Body of pancreas (tissue), 4 donors: ENCODE measurements around the gene TMTC4. TPM values are rescaled to one million over a fixed set of nuclear protein-coding genes. Genes with fewer than 3 reads are reported as not detected.

Experiments used
- ATAC-seq: fragments of 150-250 bp; one replicate; pipeline ENCODE4 v1.9.1; 2016
- DNase-seq, 4 donors: peaks; one replicate each; pipeline ENCODE4 v3.0.0-alpha.2; 2019
- H3K27ac ChIP-seq, 4 donors: fragments of 200-600 bp; sonication (generic); 1 replicate in 3 of 4; 2 replicates in 1 of 4; pipeline versions ENCODE4 v1.5.1 to v1.6.1; 2016 to 2019; ENCODE audit warnings: mild to moderate bottlenecking in 1 of 4, mixed read lengths in 1 of 4, moderate library complexity in 1 of 4
- H3K27me3 ChIP-seq, 2 donors: fragments of 200-600 bp; sonication (generic); one replicate each; pipeline ENCODE4 v1.6.0; 2016; ENCODE audit warnings: mild to moderate bottlenecking in 1 of 2
- H3K36me3 ChIP-seq, 2 donors: fragments of 200-600 bp; sonication (generic); replicated peaks in 1 of 2; 2 replicates each; pipeline ENCODE4 v1.5.1; 2016; ENCODE audit warnings: low read depth in 2 of 2; ENCODE audit not compliant: insufficient read depth in 1 of 2
- H3K4me1 ChIP-seq: fragments of 200-600 bp; sonication (generic); one replicate; pipeline ENCODE4 v1.6.0; 2016
- H3K4me3 ChIP-seq, 2 donors: fragments of 200-600 bp; sonication (generic); 1 replicate in 1 of 2; 2 replicates in 1 of 2; pipeline ENCODE4 v1.5.1; 2016 to 2019
- H3K9me3 ChIP-seq, 3 donors: fragments of 200-600 bp; sonication (generic); 1 replicate in 2 of 3; 2 replicates in 1 of 3; pipeline ENCODE4 v1.5.1; 2016
- POLR2A ChIP-seq, 3 donors: fragments of 450-650 bp; IDR thresholded peaks; one replicate each; pipeline ENCODE4 v1.6.1; 2016; ENCODE audit warnings: antibody characterized with exemption in 3 of 3, mild to moderate bottlenecking in 2 of 3
- WGBS, 2 donors: methylation state at CpG; one replicate each; pipeline ENCODE4 v1.1.5; 2017; 5-methylcytosine and 5-hydroxymethylcytosine counted together
- intact Hi-C: fragments of 100-400 bp; cut with DNase I; formaldehyde crosslinking; loops from one replicate; pipeline ENCODE4 v1.15.1; 2023
- total RNA-seq, 2 donors: library from RNA; depleted of rRNA; stranded (reverse); fragments of >200 nt; gene quantifications; one replicate each; pipeline ENCODE4 v1.1.0, GENCODE V29; 2016
- TF ChIP-seq, protein P1 (sequence below), 7 experiments: fragments of 450-650 bp in 4 of 7; fragments of 200-600 bp in 3 of 7; sonication (generic) in 3 of 7; IDR thresholded peaks; one replicate each; pipeline ENCODE4 v1.5.1; 2016 to 2019; ENCODE audit warnings: antibody characterized with exemption in 7 of 7

Gene TMTC4
- total RNA-seq, 2 donors from 2014 or later, result 18.5 to 27.5 TPM

DNA sequence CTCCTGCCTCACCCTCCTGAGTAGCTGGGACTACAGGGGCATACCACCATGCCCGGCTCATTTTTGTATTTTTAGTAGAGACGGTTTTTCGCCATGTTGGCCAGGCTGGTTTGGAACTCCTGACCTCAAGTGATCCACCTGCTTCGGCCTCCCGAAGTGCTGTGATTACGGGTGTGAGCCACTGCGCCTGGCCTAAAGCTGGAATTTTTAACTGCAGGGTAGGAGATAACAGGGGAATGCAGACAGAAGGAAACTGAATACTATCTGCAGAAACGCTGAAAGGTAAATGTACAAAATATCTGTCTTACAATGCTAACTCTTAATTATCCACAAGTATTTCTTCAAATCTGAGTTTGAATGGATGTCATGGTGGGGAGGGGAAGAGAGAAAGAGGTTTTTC is 13.8 kb downstream of the TMTC4 start:
- intact Hi-C loops, result no loop called here
- Histone ChIP-seq H3K27ac (no peak overlapping the region), H3K9me3 (no peaks in the 10 kb centered on the region), H3K4me3 (no peak overlapping the region), H3K36me3 (peaks cover 0 to 15% of the 10 kb centered on the region in 2 donors), H3K4me1 (no peaks in the 10 kb centered on the region), H3K27me3 (no peaks in the 10 kb centered on the region)
- 80 to 91% methylated on average over 8 of the region's 8 CpGs for WGBS, 2 donors
- DNase-seq, result no peak
- TF ChIP-seq POLR2A (IDR thresholded peaks at IDR 0.05), result no peak
- TF ChIP-seq, protein P1, sequence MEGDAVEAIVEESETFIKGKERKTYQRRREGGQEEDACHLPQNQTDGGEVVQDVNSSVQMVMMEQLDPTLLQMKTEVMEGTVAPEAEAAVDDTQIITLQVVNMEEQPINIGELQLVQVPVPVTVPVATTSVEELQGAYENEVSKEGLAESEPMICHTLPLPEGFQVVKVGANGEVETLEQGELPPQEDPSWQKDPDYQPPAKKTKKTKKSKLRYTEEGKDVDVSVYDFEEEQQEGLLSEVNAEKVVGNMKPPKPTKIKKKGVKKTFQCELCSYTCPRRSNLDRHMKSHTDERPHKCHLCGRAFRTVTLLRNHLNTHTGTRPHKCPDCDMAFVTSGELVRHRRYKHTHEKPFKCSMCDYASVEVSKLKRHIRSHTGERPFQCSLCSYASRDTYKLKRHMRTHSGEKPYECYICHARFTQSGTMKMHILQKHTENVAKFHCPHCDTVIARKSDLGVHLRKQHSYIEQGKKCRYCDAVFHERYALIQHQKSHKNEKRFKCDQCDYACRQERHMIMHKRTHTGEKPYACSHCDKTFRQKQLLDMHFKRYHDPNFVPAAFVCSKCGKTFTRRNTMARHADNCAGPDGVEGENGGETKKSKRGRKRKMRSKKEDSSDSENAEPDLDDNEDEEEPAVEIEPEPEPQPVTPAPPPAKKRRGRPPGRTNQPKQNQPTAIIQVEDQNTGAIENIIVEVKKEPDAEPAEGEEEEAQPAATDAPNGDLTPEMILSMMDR (IDR thresholded peaks at IDR 0.05), result no peak
- no peak for ATAC-seq

- H3K4me1 ChIP-seq, result no peaks in the 10 kb centered on the region
- no peak overlapping the region for H3K4me3 ChIP-seq
- intact Hi-C loops, result no loop called here
- H3K9me3 ChIP-seq, result no peaks in the 10 kb centered on the region
- DNase-seq (no peak), ATAC-seq (no peak)
- no peaks in the 10 kb centered on the region for H3K27me3 ChIP-seq
- WGBS, 2 donors, result 92% methylated on average over 4 of the region's 4 CpGs
- peaks cover 0 to 17% of the 10 kb centered on the region in 2 donors for H3K36me3 ChIP-seq
- TF ChIP-seq POLR2A (IDR thresholded peaks at IDR 0.05), result no peak
- TF ChIP-seq, protein P1 (IDR thresholded peaks at IDR 0.05), result no peak
- H3K27ac ChIP-seq, result no peak overlapping the region
Observed at GRCh38 chr13:100659578-100659977, 15.0 kb downstream of the TMTC4 start.

GRCh38 chr13:100658363-100658762 is 16.2 kb downstream of the TMTC4 start:
- WGBS, 2 donors, result 50 to 67% methylated on average over 2 of the region's 2 CpGs
- no peaks in the 10 kb centered on the region for H3K9me3 ChIP-seq

GRCh38 chr13:100657881-100658315 is 16.7 kb downstream of the TMTC4 start:
- Histone ChIP-seq H3K4me3 (no peak overlapping the region), H3K27me3 (no peaks in the 10 kb centered on the region), H3K36me3 (peaks cover 0 to 12% of the 10 kb centered on the region in 2 donors), H3K9me3 (no peaks in the 10 kb centered on the region), H3K4me1 (no peaks in the 10 kb centered on the region), H3K27ac (no peak overlapping the region)
- intact Hi-C loops, result no loop called here
- DNase-seq (no peak), ATAC-seq (no peak)
- TF ChIP-seq POLR2A (IDR thresholded peaks at IDR 0.05), result no peak
- TF ChIP-seq, protein P1 (IDR thresholded peaks at IDR 0.05), result no peak
- 79 to 84% methylated on average over 5 of the region's 5 CpGs for WGBS, 2 donors

More at GRCh38 chr13:100658363-100658762, 16.2 kb downstream of the TMTC4 start:
- H3K27ac ChIP-seq, result no peak overlapping the region
- TF ChIP-seq POLR2A (IDR thresholded peaks at IDR 0.05), result no peak
- TF ChIP-seq, protein P1 (IDR thresholded peaks at IDR 0.05), result no peak
- H3K36me3 ChIP-seq, result peaks cover 0 to 16% of the 10 kb centered on the region in 2 donors
- H3K4me3 ChIP-seq, result no peak overlapping the region
- intact Hi-C loops, result no loop called here
- no peak for DNase-seq
- no peaks in the 10 kb centered on the region for H3K27me3 ChIP-seq
- ATAC-seq, result no peak
- no peaks in the 10 kb centered on the region for H3K4me1 ChIP-seq

- WGBS, 2 donors, result 96 to 97% methylated on average over 2 of the region's 2 CpGs
- intact Hi-C loops, result no loop called here
- ATAC-seq, result no peak
Observed at GRCh38 chr13:100652510-100652909, 22.1 kb downstream of the TMTC4 start.

More at GRCh38 chr13:100652510-100652909, 22.1 kb downstream of the TMTC4 start:
- TF ChIP-seq, protein P1 (IDR thresholded peaks at IDR 0.05), result no peak
- TF ChIP-seq POLR2A (IDR thresholded peaks at IDR 0.05), result no peak
- Histone ChIP-seq H3K9me3 (no peaks in the 10 kb centered on the region), H3K36me3 (peaks cover 0 to 7% of the 10 kb centered on the region in 2 donors), H3K4me3 (no peak overlapping the region), H3K27ac (no peak overlapping the region), H3K4me1 (no peaks in the 10 kb centered on the region), H3K27me3 (no peaks in the 10 kb centered on the region)
- DNase-seq, result no peak
